RWPE2 (cell line): ENCODE results near the gene POLE.

ENCODE experiments used
- ATAC-seq: fragments of 200-7000 bp; cut with Tn5 transposase; 3 replicates; pipeline ENCODE4 v1.9.1; 2021; ENCODE audit warnings: low read depth
- DNase-seq: peaks from one replicate; pipeline ENCODE4 v3.0.0-alpha.2; 2020; ENCODE audit warnings: low spot score
- H3K27ac ChIP-seq: fragments of 450-650 bp; 2 replicates; pipeline ENCODE4 v1.5.1; 2017; ENCODE audit warnings: mild to moderate bottlenecking; ENCODE audit not compliant: poor library complexity, severe bottlenecking
- H3K27me3 ChIP-seq: fragments of 250-450 bp; sonication (Bioruptor Pico); 2 replicates; pipeline ENCODE4 v1.5.1; 2021; ENCODE audit warnings: mild to moderate bottlenecking, moderate library complexity; ENCODE audit not compliant: insufficient read depth, poor library complexity, severe bottlenecking
- H3K36me3 ChIP-seq: fragments of 250-450 bp; sonication (Bioruptor Pico); 2 replicates; pipeline ENCODE4 v1.5.1; 2020; ENCODE audit warnings: low read depth, mild to moderate bottlenecking, moderate library complexity
- H3K4me1 ChIP-seq: fragments of 250-450 bp; sonication (Bioruptor Pico); 2 replicates; pipeline ENCODE4 v1.5.1; 2021; ENCODE audit warnings: mild to moderate bottlenecking, moderate library complexity; ENCODE audit not compliant: insufficient read depth, poor library complexity, severe bottlenecking
- H3K4me3 ChIP-seq: fragments of 250-450 bp; sonication (Bioruptor Pico); 2 replicates; pipeline ENCODE4 v1.5.1; 2021; ENCODE audit warnings: mild to moderate bottlenecking, moderate library complexity; ENCODE audit not compliant: severe bottlenecking
- H3K9me3 ChIP-seq: fragments of 250-450 bp; sonication (Bioruptor Pico); 2 replicates; pipeline ENCODE4 v1.5.1; 2021; ENCODE audit warnings: mild to moderate bottlenecking, moderate library complexity; ENCODE audit not compliant: severe bottlenecking
- TF ChIP-seq, protein P1 (sequence below): fragments of 450-650 bp; IDR thresholded peaks from one replicate; pipeline ENCODE4 v1.5.1; 2017; ENCODE audit warnings: mild to moderate bottlenecking, moderate library complexity; ENCODE audit not compliant: poor library complexity, severe bottlenecking

The POLE gene

DNA sequence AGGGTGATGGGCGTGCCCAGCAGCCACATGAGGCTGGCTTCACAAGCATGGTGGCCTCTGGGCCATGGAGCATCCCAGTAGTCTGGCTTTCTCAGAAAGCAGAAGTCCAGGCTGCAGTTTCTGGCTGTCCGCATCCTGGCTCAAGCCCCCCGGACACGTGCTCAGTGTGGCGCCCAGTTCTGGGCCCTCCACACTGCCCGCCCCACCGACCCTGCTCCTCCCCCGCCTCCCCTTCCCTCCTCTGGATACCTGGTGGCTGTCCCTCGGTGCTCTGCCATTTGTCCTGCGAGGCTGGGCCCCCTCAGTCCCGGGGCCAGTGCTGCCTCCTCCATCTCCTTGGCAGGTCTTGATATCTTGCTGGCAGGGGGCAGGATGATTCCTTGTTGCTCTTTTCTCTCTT lies 108.3 kb downstream of the POLE start:
- no peak for ATAC-seq
- Histone ChIP-seq H3K27me3 (no peaks in the 10 kb centered on the region), H3K4me1 (no peaks in the 10 kb centered on the region), H3K36me3 (peaks cover 10% of the 10 kb centered on the region), H3K9me3 (no peaks in the 10 kb centered on the region), H3K27ac (no peak overlapping the region), H3K4me3 (no peak overlapping the region)
- TF ChIP-seq, protein P1, sequence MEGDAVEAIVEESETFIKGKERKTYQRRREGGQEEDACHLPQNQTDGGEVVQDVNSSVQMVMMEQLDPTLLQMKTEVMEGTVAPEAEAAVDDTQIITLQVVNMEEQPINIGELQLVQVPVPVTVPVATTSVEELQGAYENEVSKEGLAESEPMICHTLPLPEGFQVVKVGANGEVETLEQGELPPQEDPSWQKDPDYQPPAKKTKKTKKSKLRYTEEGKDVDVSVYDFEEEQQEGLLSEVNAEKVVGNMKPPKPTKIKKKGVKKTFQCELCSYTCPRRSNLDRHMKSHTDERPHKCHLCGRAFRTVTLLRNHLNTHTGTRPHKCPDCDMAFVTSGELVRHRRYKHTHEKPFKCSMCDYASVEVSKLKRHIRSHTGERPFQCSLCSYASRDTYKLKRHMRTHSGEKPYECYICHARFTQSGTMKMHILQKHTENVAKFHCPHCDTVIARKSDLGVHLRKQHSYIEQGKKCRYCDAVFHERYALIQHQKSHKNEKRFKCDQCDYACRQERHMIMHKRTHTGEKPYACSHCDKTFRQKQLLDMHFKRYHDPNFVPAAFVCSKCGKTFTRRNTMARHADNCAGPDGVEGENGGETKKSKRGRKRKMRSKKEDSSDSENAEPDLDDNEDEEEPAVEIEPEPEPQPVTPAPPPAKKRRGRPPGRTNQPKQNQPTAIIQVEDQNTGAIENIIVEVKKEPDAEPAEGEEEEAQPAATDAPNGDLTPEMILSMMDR = no peak
- DNase-seq = no peak

DNA sequence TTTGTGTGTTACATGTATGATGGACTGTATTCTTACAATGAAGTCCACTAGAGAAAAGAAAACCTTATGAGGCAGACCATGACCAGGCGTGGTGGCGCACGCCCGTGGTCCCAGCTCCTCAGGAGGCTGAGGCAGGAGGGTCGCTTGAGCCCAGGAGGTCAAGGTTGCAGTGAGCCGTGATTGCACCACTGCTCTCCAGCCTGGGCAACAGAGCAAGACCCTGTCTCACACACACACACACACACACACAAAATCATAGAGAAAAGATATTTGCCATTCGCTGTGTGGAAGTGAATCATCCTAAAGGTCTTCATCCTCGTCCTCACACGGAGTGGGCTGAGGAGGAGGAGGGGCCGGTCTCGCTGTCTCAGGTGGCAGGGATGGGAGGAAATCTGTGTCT lies 109.0 kb downstream of the POLE start:
- no peak for ATAC-seq
- Histone ChIP-seq H3K27me3 (no peaks in the 10 kb centered on the region), H3K27ac (no peak overlapping the region), H3K4me3 (no peak overlapping the region), H3K36me3 (peaks cover 10% of the 10 kb centered on the region), H3K9me3 (no peaks in the 10 kb centered on the region), H3K4me1 (no peaks in the 10 kb centered on the region)
- TF ChIP-seq, protein P1 = no peak
- no peak for DNase-seq

DNA sequence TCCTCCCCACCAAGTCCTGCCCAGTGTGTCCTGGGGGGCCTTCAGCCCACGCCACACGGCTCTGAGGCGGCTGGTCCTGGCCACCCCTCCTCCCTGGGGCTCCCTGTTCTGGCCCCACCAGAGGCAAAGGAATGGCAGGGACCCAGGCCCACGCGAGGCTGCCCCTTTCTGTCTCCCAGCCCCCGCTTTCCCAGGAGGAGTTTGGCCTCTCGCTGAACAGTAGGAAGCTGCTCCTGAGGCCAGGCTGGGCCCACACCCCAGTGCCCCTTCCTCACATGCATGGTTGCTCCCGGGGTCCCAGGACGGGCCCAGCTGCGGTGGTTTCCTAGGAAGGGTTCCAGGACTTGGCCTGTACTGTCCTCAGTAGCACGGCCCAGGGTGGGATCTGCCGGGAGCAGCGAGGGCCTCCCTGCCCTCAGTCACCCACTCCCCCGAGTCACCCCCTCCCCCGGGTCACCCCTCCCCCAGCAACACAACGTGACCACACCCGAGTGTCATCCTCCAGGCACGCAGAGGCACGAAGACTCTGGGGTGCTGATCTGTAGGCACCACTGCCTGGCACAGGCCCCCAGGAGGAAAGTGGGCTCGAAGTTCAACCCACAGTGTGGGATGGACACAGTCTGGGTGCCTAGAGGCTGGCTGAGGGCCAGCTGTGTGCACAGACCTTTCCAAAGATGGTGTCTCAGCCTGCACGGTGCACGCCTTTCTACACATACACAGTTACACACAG lies 109.8 kb downstream of the POLE start:
- H3K27me3 ChIP-seq = no peaks in the 10 kb centered on the region
- no peak overlapping the region for H3K27ac ChIP-seq
- TF ChIP-seq, protein P1 = no peak
- peaks cover 10% of the 10 kb centered on the region for H3K36me3 ChIP-seq
- H3K4me3 ChIP-seq = no peak overlapping the region
- H3K9me3 ChIP-seq = no peaks in the 10 kb centered on the region
- no peaks in the 10 kb centered on the region for H3K4me1 ChIP-seq
- no peak for DNase-seq
- ATAC-seq = no peak

DNA sequence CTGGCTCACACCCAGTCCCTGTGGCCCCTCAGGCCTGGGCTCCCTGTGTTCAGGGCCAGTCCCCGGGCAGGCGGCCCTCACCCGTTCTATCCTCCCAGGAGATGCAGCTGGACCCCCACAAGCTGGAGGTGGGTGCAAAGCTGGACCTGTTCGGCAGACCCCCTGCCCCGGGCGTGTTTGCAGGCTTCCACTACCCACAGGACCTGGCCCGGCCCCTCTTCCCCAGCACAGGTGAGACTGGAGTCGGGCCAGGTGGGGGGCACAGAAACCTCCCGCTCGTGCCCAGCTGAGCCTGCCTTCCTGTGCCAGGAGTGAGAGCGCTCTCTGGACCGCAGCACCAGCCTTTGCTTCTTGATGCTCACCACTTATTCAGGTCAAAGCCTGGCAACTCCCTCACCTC lies 110.4 kb downstream of the POLE start:
- no peaks in the 10 kb centered on the region for H3K9me3 ChIP-seq
- no peak overlapping the region for H3K4me3 ChIP-seq
- H3K36me3 ChIP-seq = peaks cover 14% of the 10 kb centered on the region
- TF ChIP-seq, protein P1 = no peak
- no peaks in the 10 kb centered on the region for H3K4me1 ChIP-seq
- no peak for ATAC-seq
- H3K27me3 ChIP-seq = no peaks in the 10 kb centered on the region
- H3K27ac ChIP-seq = no peak overlapping the region
- DNase-seq = no peak

DNA sequence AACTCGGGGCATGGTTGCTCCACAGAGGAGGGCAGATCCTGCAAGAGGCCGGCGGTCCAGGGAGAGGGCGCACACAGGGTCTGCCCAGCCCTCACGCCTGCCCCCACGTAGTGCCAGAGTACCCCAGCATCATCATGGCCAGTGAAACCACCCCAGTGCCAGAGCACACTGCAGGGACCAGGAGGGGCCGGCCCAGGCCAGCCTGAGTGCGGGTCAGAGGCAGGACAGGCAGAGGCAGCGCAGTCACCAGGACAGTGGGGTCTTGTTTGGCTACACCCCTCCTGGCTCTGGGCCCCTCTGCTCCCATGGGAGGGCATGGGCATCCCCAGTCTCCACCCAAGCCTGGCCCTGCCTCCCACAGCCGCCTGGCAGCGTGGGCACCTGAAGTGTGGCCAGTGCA lies 111.5 kb downstream of the POLE start:
- H3K9me3 ChIP-seq = no peaks in the 10 kb centered on the region
- no peak for ATAC-seq
- no peak for DNase-seq
- no peaks in the 10 kb centered on the region for H3K27me3 ChIP-seq
- H3K36me3 ChIP-seq = peaks cover 14% of the 10 kb centered on the region
- no peaks in the 10 kb centered on the region for H3K4me1 ChIP-seq
- no peak overlapping the region for H3K27ac ChIP-seq
- TF ChIP-seq, protein P1 = no peak
- H3K4me3 ChIP-seq = no peak overlapping the region
